GM18520 (cell line): Measurements from ENCODE around the gene SELPLG.
"Not testable (repeated sequence)": the region's sequence is repeated elsewhere in the genome, so short reads cannot be mapped to it uniquely, and the experiment has no call there.

ENCODE experiments used
- ATAC-seq: cut with Tn5 transposase; IDR thresholded peaks from one replicate; pipeline ENCODE4 v1.9.1; 2021; ENCODE audit not compliant: unreplicated experiment

Gene SELPLG

DNA sequence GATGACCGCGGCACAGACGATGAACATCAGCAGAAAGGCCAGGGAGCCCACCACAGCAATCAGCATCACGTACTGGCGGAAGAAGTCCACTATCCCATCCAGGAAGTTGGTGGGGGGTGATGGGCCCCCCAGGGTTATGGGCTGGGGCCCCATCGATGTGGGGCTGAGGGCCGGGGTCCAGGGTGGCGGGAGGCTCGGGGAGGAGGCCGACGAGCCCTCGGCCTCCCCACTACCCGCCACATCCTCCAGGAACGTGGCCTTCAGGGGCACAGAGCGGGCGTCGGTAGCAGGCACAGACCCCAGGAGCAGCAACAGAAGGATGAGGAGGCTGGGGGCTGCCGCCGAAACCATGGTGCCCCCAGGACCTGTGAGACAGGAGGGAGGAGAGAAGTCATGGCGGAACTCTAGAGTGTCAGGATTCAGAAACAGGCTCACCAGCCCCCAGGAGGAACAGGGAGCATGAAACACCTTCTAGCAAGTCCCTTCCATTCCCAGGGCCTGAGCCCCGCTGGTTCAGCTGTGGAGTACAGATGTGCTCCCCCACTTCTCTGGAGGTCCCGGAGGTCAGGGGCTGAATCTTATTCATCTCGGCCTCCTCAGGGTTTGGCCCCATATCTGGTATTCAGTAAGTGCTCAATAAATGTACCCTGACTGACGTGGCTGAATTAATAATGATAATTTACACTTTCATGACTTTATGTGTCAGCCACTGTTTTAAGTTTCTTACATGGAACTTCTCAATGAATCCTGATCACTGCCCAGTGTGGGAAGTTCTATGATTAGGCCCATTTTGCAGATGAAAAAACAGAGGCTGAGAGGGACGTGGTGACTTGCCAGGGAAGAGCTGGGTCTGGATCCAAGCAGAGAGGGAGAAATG lies 41.4 kb downstream of the SELPLG start:
- no peak for ATAC-seq

DNA sequence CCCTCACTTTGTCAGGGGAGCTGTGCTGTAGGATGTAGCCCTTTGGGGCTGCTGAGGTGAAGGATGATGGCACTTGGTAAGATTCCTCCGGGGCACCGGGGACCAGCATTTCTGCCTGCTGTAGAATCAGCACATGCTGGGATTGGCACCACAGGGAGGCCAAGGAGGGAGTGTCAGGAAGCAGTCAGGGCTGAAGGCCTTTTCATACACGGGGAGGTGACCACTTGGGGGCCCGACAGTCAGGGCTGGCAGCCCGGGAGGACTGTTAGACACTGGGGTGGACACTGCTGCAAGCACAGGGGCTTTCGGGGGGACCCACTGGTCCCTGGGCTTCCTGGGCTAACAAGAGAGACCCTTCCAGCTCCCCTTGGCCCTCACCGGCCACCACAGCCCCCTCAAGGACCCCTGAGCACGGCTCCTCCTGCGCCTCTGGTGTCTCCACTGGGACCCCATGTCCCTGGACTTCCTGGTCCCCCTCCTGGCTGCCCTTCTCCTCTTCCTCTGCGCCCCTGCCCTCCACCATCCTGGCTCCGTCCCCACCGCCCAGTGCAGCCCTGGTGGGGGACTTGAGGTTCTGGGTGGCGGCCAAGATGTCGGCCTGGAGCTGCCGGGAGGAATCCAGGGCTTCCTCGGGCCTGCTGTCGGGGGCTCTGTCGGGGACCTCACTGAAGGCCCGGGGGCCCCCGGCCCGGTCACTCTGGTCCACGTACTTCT lies 42.3 kb downstream of the SELPLG start:
- ATAC-seq = no peak

DNA sequence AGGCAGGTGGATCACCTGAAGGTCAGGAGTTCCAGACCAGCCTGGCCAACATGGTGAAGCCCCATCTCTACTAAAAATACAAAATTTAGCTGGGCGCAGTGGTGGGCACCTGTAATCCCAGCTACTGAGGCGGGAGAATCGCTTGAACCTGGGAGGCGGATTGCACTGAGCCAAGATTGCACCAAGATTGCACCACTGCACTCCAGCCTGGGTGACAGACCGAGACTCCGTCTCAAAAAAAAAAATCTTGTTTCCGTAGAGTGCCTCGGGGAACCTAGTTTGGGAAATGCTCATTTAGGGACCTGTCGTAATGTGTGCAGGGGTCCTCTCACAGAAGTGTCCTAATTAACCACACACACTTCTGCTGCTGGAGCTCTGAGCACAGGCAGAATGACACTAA lies 43.2 kb downstream of the SELPLG start:
- ATAC-seq = not testable (repeated sequence)

DNA sequence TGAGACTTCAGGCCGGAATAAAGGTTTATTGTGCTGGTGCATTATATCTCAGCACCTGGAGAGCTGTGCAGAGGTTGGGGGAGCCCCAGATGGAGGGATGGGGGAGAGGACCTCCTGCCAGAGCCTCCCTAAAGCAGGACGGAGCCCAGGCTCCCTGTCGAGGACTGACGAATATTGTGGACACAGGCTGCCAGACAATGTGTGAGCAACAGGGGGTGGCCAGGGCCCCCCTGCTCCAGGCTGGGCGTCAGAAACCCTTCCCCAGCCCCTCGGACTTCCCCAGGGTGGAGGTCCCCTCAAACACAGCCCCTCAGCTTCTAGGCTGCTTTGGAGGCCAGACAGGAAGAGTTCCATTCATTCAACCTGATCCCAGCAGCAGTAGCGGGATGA lies 43.9 kb downstream of the SELPLG start:
- no peak for ATAC-seq

DNA sequence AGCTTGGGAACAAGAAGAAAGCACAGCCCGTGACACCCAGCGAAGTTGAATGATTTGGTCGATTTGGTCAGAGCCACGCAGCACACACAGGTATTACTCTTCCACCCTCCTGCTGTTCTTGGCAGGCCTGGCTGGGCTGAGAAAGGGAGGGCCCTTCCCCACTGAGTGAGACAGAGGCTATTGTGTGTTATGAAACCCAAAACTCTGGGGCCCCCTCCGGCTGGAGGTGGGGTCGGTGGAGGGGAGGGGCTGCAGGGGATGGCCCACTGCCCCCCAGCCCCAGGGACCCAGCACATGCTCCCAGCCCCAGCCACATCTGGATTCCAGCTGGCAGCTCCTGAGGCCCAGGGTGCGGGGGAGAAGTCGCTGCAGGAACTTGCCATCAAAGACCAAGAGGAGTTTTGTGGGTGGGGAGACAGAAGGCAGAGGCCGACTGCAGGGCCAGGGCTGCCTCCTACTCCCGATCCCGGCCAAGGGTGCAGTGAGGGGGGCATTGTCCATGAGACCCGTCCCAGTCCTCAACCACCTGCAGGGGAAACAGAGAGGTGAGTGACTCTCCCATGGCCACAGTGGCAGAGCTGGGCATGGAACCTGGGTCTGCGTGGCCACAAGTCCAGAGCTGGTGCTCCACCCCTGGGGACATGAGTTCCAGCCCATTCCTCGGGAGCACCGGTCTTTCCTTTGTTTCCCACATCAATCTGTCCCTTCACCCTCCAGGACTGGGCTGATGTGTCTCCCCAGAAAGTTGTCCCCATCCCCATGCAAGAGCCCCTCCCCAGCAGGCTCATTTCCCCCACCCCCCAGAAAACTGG lies 44.5 kb downstream of the SELPLG start:
- ATAC-seq = no peak

DNA sequence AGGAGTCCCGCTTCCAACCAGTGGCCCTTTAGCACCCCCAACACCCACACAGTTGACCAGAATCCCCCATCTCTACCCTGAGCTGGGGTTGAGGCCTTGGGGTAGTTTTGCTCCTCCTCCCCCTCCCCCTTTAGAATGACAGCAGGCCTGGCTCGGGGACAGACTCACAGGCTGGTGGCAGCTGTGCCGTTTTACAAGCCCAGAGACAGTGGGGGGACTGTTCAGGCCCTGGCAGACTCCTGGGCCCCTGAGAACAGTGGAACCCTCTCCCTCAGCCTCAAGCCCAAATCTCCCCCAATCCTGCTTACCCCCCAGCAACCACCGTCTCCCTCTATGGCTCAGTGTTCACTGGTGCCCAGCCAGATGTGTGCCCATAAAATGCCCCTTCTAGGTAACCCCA lies 45.9 kb downstream of the SELPLG start:
- ATAC-seq = no peak

DNA sequence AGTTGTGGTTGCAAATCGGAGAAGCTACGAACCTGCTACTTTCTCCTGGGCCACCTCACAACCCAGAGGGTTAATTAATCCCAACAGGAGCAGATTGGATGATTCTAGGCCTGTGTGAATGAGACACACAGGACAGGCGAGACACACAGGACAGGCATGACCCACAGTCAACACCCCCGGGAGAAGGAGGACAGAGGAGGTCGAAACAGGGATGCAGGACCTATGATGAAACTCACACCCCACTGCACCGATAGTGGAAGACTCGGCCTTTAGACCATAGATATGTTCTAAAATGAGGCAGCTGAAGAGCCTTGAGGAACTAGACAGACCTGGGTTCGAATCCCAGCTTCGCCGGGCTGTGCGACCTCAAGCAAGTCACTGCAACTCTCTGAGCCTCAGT lies 47.4 kb downstream of the SELPLG start:
- no peak for ATAC-seq

DNA sequence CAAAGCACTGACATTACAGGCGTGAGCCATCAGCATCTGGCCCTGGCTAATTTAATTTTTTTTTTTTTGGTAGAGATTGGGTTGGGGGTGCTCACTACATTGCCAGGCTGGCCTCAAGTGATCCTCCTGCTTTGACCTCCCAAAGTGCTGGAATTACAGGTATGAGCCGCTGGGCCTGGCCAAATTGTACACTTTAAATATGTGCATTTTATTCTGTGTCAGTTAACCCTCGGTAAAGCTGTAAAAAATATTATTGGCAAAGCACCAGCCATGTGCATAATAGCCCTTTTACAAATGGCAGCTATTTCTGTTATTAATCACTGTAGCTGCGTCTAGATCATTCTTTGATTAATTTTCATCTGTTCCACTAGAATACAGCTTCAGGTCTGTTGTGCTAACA lies 47.8 kb downstream of the SELPLG start:
- no peak for ATAC-seq

DNA sequence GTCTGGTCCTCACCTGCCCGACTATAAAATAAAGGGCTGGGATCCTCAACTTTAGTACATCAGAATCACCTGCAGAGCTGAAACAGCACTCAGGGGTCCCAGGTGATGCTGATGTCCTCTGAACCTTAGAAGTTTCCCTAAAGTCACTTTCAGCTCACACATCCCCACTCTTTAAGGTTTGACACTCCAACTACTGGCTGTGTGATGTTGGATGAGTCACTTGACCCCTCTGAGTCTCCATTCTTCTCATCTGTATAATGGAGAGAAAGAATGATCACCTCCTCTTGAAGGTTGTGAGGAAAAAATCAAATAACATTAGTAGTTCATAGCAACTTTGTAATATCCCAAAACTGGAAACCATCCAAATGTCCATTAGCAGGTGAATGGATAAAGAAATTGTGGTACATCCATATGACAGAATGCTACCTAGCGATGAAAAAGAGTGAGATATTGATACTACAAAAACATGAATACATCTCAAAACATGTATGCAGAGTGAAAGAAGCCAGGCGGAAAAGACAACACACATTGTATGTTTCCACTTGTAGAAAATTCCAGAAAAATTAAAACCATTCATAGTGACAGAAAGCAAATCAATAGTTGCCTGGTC lies 49.1 kb downstream of the SELPLG start:
- ATAC-seq = no peak

DNA sequence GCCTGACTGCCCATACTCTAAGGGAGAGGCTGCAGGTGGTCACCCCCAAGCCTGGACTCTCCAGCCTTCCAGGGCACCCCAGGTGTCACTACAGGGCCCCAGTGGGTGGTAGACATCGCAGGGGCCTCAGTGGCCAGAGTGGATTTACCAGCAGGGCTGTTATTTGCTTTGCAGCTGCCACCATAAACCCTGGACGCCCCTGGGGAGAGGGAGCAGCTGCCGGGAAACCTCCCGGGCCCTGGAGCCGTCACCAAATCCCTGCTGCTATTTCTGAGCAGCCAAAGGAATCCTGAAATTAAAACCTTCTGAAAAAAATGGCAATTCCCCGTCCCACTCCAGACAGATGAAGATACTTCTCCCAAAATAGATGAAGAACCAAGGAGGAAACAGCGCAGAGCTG lies 49.7 kb downstream of the SELPLG start:
- no peak for ATAC-seq

DNA sequence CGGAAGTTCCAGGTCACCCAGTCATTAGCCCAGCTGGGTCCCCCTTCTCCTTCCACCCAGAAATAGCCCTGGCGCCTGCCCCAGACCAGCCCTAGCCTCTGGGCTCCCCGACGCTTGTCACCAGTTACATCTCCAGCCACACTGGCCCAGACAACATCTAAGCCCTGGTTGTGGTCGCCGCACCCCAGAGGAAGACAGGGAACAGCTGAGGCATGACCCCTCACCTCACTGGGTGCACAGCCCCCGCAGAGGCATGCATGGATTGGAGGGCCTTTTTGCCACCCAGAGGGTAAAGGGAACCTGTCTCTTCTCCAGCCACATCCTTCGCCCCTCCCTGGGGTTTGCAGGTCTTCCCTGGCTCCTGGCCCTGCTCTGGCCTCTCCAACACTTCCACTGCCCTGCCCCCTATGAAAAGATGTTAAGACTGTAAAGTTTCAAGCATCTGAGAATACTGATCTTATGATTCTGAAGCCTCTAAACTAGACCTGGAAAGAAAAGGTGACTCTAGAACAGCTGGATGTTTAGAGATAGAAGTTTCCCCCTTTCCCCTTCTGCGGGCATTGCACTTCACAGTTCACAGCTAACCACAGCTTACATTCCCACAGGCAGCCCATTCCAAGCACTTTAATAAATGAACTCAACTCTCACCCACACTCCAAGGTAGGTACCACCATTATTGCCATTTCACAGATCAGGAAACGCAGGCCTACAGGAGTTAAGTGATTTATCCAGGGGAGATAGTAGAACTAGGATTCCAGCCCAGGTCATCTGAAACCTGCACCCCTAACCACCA lies 50.5 kb downstream of the SELPLG start:
- no peak for ATAC-seq

DNA sequence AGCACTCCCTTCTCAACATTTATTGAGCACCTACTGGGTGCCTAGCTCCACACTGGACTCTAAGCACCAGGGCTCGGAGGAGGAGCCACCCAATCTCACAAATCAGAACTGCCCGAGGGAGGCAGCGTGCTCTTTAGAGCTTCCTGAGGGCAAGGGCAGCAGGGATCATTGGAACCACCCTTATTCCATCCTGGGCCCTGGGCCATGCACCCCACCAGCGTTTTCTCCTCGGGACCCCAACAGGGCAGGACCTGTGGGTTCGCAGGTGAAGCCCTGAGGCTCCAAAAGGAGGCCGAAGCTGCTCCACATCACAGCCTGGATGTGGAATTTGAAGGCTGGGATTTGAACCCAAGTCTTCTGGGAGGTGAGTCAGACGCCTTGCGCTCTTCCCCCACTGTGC lies 51.2 kb downstream of the SELPLG start:
- no peak for ATAC-seq

DNA sequence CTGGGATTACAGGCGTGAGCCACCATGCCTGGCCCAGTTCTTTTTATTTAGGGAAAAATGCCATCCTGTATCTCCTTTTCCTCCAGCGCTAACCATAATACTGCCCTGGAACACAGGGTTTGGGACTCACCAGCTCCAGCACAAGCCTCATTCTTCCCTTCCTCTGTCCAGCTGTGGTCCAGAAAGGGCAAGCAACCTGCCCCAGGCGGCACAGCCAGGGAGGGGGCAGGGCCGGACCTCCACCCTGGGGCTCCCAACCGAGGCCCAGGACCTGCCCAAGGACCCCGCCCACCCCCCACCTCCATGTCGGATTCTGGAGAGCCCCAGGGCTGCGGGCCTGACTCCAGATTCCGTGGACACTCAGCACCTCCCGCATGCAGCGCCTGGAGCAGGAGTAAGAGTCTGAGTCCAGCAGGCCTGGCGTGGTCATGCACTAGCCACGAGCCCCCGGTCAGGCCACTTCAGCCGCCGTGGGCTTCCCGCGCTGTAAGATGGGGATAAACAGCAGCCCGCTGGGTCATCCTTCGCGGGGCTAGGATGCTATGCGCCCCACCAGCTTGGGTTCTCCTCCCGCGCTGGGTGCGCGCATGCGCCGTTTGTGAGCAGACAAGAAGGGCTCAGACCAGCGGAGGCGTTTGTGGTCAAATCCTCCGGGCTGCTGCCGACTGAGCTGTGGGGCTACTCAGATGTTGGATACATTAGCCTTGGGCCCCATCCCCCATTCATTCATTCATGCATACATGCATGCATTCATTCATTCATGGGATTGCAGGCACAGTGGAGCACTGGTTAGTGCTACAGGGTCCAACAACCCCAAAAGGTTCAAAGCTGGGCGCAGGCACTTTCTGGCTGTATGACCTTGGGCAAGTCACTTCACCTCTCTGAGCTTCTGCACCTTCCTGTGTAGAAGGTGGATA lies 52.1 kb downstream of the SELPLG start:
- no peak for ATAC-seq

DNA sequence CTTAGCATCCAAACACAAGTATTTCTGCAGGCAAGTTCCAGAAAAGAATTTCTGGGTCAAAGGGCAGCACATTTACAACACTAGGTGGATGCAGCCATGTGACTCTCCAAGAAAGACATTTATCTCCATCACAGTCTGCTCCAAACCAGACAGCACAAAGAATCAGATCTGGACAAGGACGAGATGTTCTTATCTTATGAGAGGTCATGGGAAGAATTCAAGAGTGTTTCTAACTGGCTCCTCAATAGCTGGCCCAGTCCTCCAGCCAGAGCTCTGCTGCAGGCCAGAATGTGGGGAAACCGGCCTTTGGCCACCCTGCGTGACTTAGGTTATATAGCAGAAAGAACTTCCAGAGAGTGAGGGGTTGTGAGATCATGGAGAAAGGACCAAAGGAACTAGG lies 53.2 kb downstream of the SELPLG start:
- no peak for ATAC-seq

DNA sequence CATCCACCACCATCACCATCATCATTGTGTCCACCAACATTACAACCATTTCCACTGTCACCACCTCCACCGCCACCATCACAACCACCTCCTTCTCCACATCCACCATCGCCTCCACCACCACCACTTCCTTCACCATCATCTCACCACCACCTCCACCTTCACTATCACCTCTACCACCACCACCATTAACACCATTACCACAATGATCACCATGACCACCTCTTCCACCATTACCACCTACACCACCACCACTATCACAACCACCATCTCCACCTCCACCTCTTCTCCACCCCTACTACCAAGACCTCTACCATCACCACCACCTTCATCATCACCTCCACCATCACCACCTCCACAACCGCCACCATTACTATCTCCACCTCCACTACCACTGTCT lies 54.9 kb downstream of the SELPLG start:
- ATAC-seq = no peak

DNA sequence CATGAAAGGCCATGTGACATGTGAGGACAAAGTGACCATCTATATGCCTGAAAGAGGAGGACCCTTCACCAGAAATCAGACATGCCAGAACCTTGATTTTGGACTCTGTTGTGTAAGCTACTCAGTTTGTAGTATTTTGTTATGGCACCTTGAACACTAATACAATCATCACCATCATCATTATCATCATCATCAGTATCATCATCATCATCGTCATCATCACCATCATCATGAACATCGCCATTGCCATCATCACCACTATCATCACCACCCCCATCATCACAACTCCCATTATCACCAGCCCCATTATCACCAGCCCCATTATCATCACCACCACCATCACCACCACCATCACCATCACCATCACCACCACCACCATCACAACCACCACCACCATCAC lies 55.4 kb downstream of the SELPLG start:
- ATAC-seq = no peak

DNA sequence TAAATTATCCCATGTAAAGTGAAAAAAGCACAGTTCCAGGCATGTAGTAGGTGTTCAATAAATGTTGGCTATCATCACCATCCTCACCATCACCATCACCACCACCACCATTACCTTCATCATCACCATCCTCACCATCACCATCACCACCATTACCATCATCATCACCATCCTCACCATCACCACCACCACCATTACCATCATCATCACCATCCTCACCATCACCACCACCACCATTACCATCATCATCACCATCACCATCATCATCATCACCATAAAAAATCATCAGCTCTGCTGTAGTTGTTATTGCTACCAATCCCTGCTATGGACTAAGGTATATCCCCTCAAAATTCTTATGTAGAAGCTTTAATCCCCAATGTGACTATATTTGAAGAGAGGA lies 56.2 kb downstream of the SELPLG start:
- no peak for ATAC-seq

DNA sequence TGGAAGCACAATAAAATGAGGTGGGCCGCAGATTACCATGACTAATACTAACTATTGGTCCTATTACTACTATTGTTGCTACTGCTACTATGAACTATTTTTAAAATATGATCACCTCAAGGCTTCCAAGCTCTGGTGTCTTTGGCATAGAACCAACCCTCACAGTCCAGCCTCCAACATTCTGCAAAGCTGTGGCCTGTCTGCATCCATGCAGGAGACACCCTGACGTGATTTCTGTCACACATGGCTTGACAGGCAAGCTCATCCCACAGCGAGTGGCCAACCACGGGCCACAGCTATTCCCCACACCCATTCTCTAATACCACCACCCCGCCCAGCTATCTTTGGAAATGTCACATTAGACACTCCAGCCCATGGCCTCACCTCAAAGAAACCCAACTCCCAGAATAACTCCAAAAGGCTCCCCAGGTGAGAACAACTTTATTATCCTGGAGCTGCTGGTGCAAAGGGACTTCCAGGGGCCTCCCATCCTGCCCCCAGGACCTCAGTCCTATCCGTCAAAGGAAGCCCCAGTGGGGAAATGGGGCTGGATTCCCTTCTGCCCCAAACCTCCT lies 56.9 kb downstream of the SELPLG start:
- ATAC-seq = no peak
